Stomach (tissue), 9 donors: ENCODE measurements around the gene OOSP3. TPM values are rescaled to one million over a fixed set of nuclear protein-coding genes. Genes with fewer than 3 reads are reported as not detected.
"Not testable (repeated sequence)": the region's sequence is repeated elsewhere in the genome, so short reads cannot be mapped to it uniquely, and the experiment has no call there.

Experiments used
- DNase-seq, 2 donors: peaks; one replicate each; pipeline versions ENCODE4 v3.0.0 to v3.0.0-alpha.2; 2013 to 2019
- H3K27ac ChIP-seq, 5 donors: fragments of 200-600 bp in 4 of 5; sonication (generic) in 4 of 5; one replicate each; pipeline ENCODE4 v1.5.1; 2013 to 2019; ENCODE audit warnings: mild to moderate bottlenecking in 1 of 5, moderate library complexity in 1 of 5
- H3K27me3 ChIP-seq, 3 donors: fragments of 200-600 bp; sonication (generic); one replicate each; pipeline ENCODE4 v1.5.1; 2017 to 2019; ENCODE audit warnings: mixed run types in 1 of 3
- H3K36me3 ChIP-seq, 4 donors: fragments of 200-600 bp; sonication (generic); 1 replicate in 3 of 4; 2 replicates in 1 of 4; pipeline ENCODE4 v1.5.1; 2016 to 2019
- H3K4me1 ChIP-seq, 4 donors: fragments of 200-600 bp; sonication (generic); one replicate each; pipeline ENCODE4 v1.5.1; 2016 to 2019
- H3K4me3 ChIP-seq, 4 donors: fragments of 200-600 bp; sonication (generic) in 3 of 4; one replicate each; pipeline ENCODE4 v1.5.1; 2016 to 2019; ENCODE audit warnings: mild to moderate bottlenecking in 1 of 4
- H3K9me3 ChIP-seq, 4 donors: fragments of 200-600 bp; sonication (generic); one replicate each; pipeline ENCODE4 v1.5.1; 2016 to 2019
- EP300 ChIP-seq: sonication (generic); formaldehyde crosslinking; IDR thresholded peaks from one replicate; pipeline ENCODE4 v1.6.1; 2017; ENCODE audit warnings: antibody characterized with exemption
- POLR2A ChIP-seq, 4 donors: fragments of 450-650 bp; IDR thresholded peaks; one replicate each; pipeline ENCODE4 v1.6.1; 2016; ENCODE audit warnings: antibody characterized with exemption in 4 of 4, control low read depth in 2 of 4, mild to moderate bottlenecking in 1 of 4, moderate library complexity in 1 of 4
- POLR2AphosphoS5 ChIP-seq, 3 donors: sonication (generic); formaldehyde crosslinking; IDR thresholded peaks; one replicate each; pipeline ENCODE4 v1.6.1; 2016; ENCODE audit warnings: antibody characterized with exemption in 3 of 3
- WGBS, 5 donors: extraction: QIAGEN DNeasy Blood & Tissue Kit in 3 of 5; methylation state at CpG; one replicate each; pipeline versions ENCODE4 v1.1.5 to v1.1.7; 2013 to 2018; 5-methylcytosine and 5-hydroxymethylcytosine counted together
- intact Hi-C: fragments of 100-400 bp; cut with DNase I; formaldehyde crosslinking; loops from one replicate; pipeline ENCODE4 v1.15.1; 2023; ENCODE audit warnings: low total_unique reads
- polyA plus RNA-seq, 3 donors: library from polyadenylated mRNA; stranded (reverse); fragments of 200-250 nt; gene quantifications; one replicate each; pipeline ENCODE4 v1.2.3, GENCODE V29; 2013
- total RNA-seq, 5 donors: library from RNA; depleted of rRNA; stranded (reverse); fragments of >200 nt; gene quantifications; one replicate each; pipeline versions ENCODE4 v1.1.0 to v1.2.3, GENCODE V29; 2014 to 2016
- TF ChIP-seq, protein P1 (sequence below), 7 experiments: fragments of 450-650 bp in 4 of 7; fragments of 200-600 bp in 3 of 7; sonication (generic) in 3 of 7; IDR thresholded peaks; one replicate each; pipeline ENCODE4 v1.5.1; 2016 to 2019; ENCODE audit warnings: antibody characterized with exemption in 7 of 7, control low read depth in 2 of 7, mild to moderate bottlenecking in 1 of 7
- donor health status: healthy with polysubstance abuse.
- donor health status: Bipolar disorder and iron deficiency.
- donor health status: healthy.

The OOSP3 gene
- total and polyA plus RNA-seq, 8 donors = not detected

DNA sequence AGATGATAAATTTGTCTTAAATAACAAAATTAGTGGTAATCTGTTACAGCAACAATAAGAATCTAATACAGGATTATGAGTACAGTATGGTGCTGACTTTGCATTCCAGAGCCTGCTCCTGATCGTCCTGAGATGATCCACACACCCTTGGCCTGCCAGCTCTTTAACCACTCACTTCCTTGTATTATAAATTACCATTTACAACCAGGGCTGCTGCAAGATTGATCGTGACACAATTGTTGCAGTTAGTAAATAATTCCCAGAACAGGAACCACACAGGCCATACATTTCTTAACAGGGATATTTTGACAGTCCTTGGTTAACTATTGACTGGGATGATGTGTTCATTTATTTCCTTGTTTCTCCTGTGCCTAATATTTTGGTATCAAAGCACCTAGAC lies 29.5 kb upstream of the OOSP3 start:
- H3K4me3 ChIP-seq = no peak overlapping the region
- H3K4me1 ChIP-seq = peaks cover 0 to 11% (median 10%) of the 10 kb centered on the region in 4 donors
- H3K27ac ChIP-seq = peak overlapping the region in 2 of 5 donors; percentile 14 to 28
- no peaks in the 10 kb centered on the region for H3K27me3 ChIP-seq
- DNase-seq = peak in 1 of 2 donors; percentile 70
- no peaks in the 10 kb centered on the region for H3K36me3 ChIP-seq
- no peaks in the 10 kb centered on the region for H3K9me3 ChIP-seq
- intact Hi-C loops = no loop called here
- WGBS, 5 donors = 16 to 24% (median 21%) methylated on average over 2 of the region's 2 CpGs
- TF ChIP-seq EP300 = no peak
- TF ChIP-seq POLR2A (IDR thresholded peaks at IDR 0.05) = no peak
- TF ChIP-seq, protein P1, sequence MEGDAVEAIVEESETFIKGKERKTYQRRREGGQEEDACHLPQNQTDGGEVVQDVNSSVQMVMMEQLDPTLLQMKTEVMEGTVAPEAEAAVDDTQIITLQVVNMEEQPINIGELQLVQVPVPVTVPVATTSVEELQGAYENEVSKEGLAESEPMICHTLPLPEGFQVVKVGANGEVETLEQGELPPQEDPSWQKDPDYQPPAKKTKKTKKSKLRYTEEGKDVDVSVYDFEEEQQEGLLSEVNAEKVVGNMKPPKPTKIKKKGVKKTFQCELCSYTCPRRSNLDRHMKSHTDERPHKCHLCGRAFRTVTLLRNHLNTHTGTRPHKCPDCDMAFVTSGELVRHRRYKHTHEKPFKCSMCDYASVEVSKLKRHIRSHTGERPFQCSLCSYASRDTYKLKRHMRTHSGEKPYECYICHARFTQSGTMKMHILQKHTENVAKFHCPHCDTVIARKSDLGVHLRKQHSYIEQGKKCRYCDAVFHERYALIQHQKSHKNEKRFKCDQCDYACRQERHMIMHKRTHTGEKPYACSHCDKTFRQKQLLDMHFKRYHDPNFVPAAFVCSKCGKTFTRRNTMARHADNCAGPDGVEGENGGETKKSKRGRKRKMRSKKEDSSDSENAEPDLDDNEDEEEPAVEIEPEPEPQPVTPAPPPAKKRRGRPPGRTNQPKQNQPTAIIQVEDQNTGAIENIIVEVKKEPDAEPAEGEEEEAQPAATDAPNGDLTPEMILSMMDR (IDR thresholded peaks at IDR 0.05) = no peak
- no peak for TF ChIP-seq POLR2AphosphoS5 (IDR thresholded peaks at IDR 0.05)

DNA sequence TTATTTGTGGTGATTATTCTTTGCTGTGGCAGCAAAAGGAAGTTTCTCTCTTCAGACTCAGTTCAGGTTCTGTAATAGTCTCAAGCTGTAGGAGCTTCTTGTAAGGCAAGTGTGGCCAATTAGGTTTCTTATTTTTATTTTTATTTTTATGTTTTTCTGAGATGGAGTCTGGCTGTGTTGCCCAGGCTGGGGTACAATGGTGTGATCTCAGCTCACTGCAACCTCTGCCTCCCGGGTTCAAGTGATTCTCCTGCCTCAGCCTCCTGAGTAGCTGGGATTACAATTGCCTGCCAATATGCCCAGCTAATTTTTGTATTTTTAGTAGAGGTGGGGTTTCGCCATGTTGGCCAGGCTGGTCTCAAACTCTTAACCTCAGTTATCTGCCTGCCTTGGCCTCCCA lies 29.0 kb upstream of the OOSP3 start:
- H3K27me3 ChIP-seq, H3K36me3 ChIP-seq, H3K9me3 ChIP-seq, intact Hi-C loops, H3K4me3 ChIP-seq, DNase-seq: not testable (repeated sequence)
- Histone ChIP-seq H3K4me1 (peaks cover 0 to 11% (median 10%) of the 10 kb centered on the region in 4 donors), H3K27ac (peak overlapping the region in 2 of 5 donors; percentile 1 to 28)
- WGBS, 5 donors = 91 to 92% (median 91%) methylated on average over 2 of the region's 2 CpGs

DNA sequence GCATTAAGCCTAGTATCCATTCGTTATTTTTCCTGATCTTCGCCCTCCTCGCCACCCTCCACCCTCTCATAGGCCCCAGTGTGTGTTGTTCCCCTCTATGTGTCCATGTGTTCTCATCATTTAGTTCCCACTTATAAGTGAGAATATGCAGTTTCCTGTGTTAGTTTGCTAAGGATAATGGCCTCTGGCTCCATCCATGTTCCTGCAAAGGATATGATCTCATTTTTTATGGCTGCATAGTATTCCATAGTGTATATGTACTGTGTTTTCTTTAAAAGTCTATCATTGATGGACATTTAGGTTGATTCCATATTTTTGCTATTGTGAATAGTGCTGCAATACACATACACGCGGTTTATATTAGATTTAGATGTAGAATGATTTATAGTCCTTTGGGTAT lies 27.2 kb upstream of the OOSP3 start:
- H3K36me3 ChIP-seq, DNase-seq, H3K27me3 ChIP-seq, H3K27ac ChIP-seq, intact Hi-C loops, H3K4me1 ChIP-seq, H3K4me3 ChIP-seq, H3K9me3 ChIP-seq: not testable (repeated sequence)
- 90 to 94% (median 92%) methylated on average over 5 of the region's 5 CpGs for WGBS, 5 donors

DNA sequence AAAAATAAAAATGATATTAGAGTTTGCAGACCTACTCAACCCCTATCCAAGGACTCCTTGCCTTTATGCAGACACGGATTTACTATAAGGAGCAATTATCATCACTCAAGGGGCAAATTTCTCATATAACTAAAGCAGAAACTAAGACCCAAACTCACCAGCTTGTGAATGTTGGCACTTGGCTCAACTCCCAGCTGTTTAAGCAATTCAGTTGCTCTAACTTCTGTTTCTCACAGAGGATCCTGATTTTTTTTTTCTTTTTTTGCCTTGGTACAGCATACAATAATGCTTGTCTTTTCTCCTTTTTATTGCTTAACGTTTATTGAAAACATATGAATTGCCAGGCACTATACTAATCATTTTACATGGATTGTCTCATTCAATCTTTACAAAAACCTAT lies 23.7 kb upstream of the OOSP3 start:
- TF ChIP-seq, protein P1 (IDR thresholded peaks at IDR 0.05) = no peak
- TF ChIP-seq POLR2AphosphoS5 (IDR thresholded peaks at IDR 0.05) = no peak
- no peak for TF ChIP-seq POLR2A (IDR thresholded peaks at IDR 0.05)
- no peak for TF ChIP-seq EP300
- no peaks in the 10 kb centered on the region for H3K36me3 ChIP-seq
- H3K4me3 ChIP-seq = no peak overlapping the region
- no peak overlapping the region for H3K27ac ChIP-seq
- H3K9me3 ChIP-seq = no peaks in the 10 kb centered on the region
- intact Hi-C loops = no loop called here
- peaks cover 0 to 11% (median 0%) of the 10 kb centered on the region in 4 donors for H3K4me1 ChIP-seq
- WGBS, 5 donors = 49 to 67% (median 56%) methylated on average over 2 of the region's 2 CpGs
- DNase-seq = no peak
- H3K27me3 ChIP-seq = no peaks in the 10 kb centered on the region

DNA sequence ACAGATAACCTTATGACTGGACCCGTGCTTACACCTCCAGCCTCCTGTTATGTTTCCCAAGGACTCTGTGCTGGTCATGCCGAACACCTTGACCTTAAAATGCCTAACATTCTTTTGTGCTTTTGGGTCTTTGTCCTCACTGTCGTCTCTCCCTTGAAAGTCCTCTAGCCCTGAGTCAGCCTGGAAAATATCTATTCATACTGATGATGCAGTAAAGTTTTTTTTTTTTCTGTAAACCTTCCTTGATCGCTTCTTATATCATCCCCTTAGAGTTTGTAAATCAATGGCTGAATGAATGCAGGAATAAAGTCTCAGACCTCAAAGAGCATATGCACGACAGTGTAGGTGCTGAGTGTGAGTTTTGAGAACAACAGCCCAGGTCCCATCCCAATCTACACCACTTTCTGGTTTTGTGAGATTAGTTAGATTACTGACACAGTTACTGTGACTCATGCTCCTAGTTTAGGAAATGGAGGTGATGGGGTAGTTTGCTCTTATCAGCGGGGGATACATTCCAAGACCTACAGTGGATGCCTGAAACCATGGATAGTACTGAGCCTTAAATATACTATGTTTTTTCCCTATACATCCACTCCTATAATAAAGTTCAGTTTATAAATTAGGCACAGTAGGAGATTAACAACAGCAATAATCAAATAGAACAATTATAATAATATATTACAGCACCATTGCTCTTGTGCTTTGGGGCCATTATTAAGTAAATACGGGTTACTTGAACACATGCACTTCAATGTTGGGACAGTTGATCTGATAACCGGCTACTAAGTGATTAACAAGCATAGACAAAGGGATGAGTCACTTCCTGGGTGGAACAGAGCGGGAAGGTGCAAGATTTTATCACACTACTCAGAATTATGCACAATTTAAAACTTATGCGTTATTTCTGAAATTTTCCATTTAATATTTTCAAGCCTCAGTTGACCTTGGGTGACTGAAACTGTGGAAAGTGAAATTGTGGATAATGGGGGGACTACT lies 20.8 kb upstream of the OOSP3 start:
- H3K27ac ChIP-seq = no peak overlapping the region
- H3K27me3 ChIP-seq = no peaks in the 10 kb centered on the region
- 66 to 75% (median 71%) methylated on average over 10 of the region's 10 CpGs for WGBS, 5 donors
- no peak for DNase-seq
- H3K4me3 ChIP-seq = no peak overlapping the region
- peaks cover 0 to 11% (median 0%) of the 10 kb centered on the region in 4 donors for H3K4me1 ChIP-seq
- intact Hi-C loops = no loop called here
- H3K36me3 ChIP-seq = no peaks in the 10 kb centered on the region
- no peaks in the 10 kb centered on the region for H3K9me3 ChIP-seq
- TF ChIP-seq, protein P1 (IDR thresholded peaks at IDR 0.05) = no peak
- TF ChIP-seq POLR2A (IDR thresholded peaks at IDR 0.05) (no peak), POLR2AphosphoS5 (IDR thresholded peaks at IDR 0.05) (no peak), EP300 (no peak)
